GM12878 (cell line): ENCODE measurements around the gene SLU7. TPM values are rescaled to one million over a fixed set of nuclear protein-coding genes. Genes with fewer than 3 reads are reported as not detected.

Experiments
- BHLHE40 ChIP-seq, 2 experiments: fragments of 450-650 bp in 1 of 2; IDR thresholded peaks; 2 replicates each; pipeline ENCODE4 v1.6.1; 2011 to 2017; ENCODE audit warnings: low read depth in 2 of 2, borderline replicate concordance in 1 of 2, improper control_type of control experiment in 1 of 2, low read length in 1 of 2, mild to moderate bottlenecking in 1 of 2
- CBFB ChIP-seq: IDR thresholded peaks from 2 replicates; pipeline ENCODE4 v1.6.1; 2016; ENCODE audit warnings: antibody characterized with exemption, low read depth
- CHD4 ChIP-seq: fragments of 200-600 bp; sonication (generic); IDR thresholded peaks from 2 replicates; pipeline ENCODE4 v1.6.1; 2016; ENCODE audit warnings: mild to moderate bottlenecking
- CREB1 ChIP-seq: IDR thresholded peaks from 2 replicates; pipeline ENCODE4 v1.6.1; 2012; ENCODE audit warnings: low read depth, mild to moderate bottlenecking, inconsistent platforms
- MTA3 ChIP-seq: IDR thresholded peaks from 2 replicates; pipeline ENCODE4 v1.6.1; 2012; ENCODE audit warnings: low read length, inconsistent platforms, borderline replicate concordance
- PML ChIP-seq: IDR thresholded peaks from 2 replicates; pipeline ENCODE4 v1.6.1; 2012; ENCODE audit warnings: low read length, inconsistent platforms
- RUNX3 ChIP-seq: IDR thresholded peaks from 2 replicates; pipeline ENCODE4 v1.6.1; 2012; ENCODE audit warnings: low read length, inconsistent platforms
- SIN3A ChIP-seq: IDR thresholded peaks from 2 replicates; pipeline ENCODE4 v1.6.1; 2012; ENCODE audit warnings: low read depth, low read length, improper control_type of control experiment
- SMARCA5 ChIP-seq: fragments of 450-650 bp; IDR thresholded peaks from 2 replicates; pipeline ENCODE4 v1.6.1; 2017; ENCODE audit warnings: mild to moderate bottlenecking
- STAT3 ChIP-seq: IDR thresholded peaks from 2 replicates; pipeline ENCODE4 v1.6.1; 2011; ENCODE audit warnings: low read depth, low read length, improper control_type of control experiment
- ZZZ3 ChIP-seq: IDR thresholded peaks from 2 replicates; pipeline ENCODE4 v1.6.1; 2011; ENCODE audit warnings: low read depth; ENCODE audit not compliant: control insufficient read depth, insufficient read length
- polyA plus RNA-seq, 11 experiments: library from polyadenylated mRNA; depleted of rRNA in 4 of 11; unstranded in 6 of 11; stranded (reverse) in 5 of 11; fragments of >200 nt; fragmentation: Nextera tagmentation in 4 of 11; fragmentation: Illumina TruSeq in 1 of 11; extraction: Ambion mirVana in 4 of 11; extraction: Trizol in 1 of 11; gene quantifications; 1 replicate in 1 of 11; 2 replicates in 10 of 11; pipeline versions ENCODE4 v1.2.1 to v1.2.3, GENCODE V29; 2011 to 2016; ENCODE audit warnings: inconsistent platforms in 2 of 11, missing spikeins in 2 of 11, low read depth in 1 of 11
- total RNA-seq, 4 experiments: library from RNA; depleted of rRNA in 3 of 4; stranded (reverse); fragments of >200 nt in 3 of 4; fragmentation: Illumina TruSeq in 1 of 4; extraction: Trizol in 1 of 4; gene quantifications; 2 replicates each; pipeline versions ENCODE4 v1.2.1 to v1.2.3, GENCODE V29; 2013 to 2021
- TF ChIP-seq, protein P1 (sequence below): IDR thresholded peaks from 2 replicates; pipeline ENCODE4 v1.6.1; 2012; ENCODE audit warnings: low read depth, low read length, improper control_type of control experiment
- TF ChIP-seq, protein P2 (sequence below): IDR thresholded peaks from 2 replicates; pipeline ENCODE4 v1.6.1; 2011; ENCODE audit warnings: borderline replicate concordance, low read depth, mild to moderate bottlenecking, moderate library complexity, mixed read lengths, low read length; ENCODE audit not compliant: insufficient read depth; ENCODE audit errors: extremely low read length
- TF ChIP-seq, protein P3 (sequence below): fragments of 450-650 bp; IDR thresholded peaks from 2 replicates; pipeline ENCODE4 v1.6.1; 2017; ENCODE audit warnings: antibody characterized with exemption, mild to moderate bottlenecking, moderate library complexity
- TF ChIP-seq, protein P4 (sequence below): fragments of 450-650 bp; IDR thresholded peaks from 2 replicates; pipeline ENCODE4 v1.6.1; 2017; ENCODE audit warnings: mild to moderate bottlenecking, low read depth, inconsistent platforms; ENCODE audit not compliant: poor library complexity, severe bottlenecking
- TF ChIP-seq, protein P5 (sequence below): fragments of 150-350 bp; IDR thresholded peaks from 2 replicates; pipeline ENCODE4 v1.6.1; 2016; ENCODE audit warnings: low read depth, low read length
- TF ChIP-seq, protein P6 (sequence below): fragments of 450-650 bp; IDR thresholded peaks from 2 replicates; pipeline ENCODE4 v1.6.1; 2017; ENCODE audit warnings: low read depth, mild to moderate bottlenecking, moderate library complexity

SLU7 gene
- total and polyA plus RNA-seq, 10 of the 15 experiments (the other 5 are each of a cell fraction or from before 2014, with no cell fraction given), result 32.7 to 55.2 (median 46.6) TPM

DNA sequence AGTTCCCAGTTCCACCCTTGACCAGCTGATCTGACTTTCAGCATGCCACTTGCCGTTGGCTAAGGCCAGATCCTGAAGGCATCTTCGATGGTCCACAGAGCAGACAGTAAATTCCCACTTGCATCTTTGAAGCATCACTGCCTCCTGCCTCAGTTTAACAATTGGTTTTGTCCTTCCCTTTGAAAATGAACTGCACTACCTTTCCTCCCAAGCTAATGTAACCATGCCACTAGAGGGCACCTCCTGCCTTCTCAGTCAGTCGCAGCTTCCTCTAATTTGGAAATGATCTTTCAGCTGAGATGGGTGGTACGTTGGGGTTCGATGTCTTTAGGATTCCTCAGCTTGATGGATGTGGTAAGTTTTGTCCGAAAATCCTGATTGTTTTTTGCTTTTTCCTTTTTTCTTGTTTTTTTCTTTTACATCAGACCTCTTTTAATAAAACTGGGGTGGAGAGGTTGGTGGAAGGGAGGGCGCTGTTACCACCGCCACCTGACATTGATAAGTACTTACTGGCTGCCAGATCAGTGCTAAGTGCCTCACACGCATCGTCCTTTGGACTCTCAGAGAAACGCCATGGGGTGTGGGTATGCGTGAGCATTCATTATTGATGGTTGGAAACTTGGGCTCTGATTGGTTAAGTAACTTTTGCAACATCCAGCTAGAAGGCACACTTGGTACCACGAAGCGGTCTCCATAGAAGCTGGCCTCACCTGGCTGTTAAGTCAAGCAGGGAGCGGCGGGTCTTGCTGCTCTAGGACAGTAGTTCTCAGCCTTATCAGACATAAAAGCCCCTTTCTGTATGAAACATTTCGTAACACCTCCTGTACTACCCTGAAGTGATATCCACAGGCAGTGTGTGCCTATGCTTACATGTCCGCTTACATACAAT is 19.7 kb upstream of the SLU7 start (continued):
- TF ChIP-seq BHLHE40 (IDR thresholded peaks at IDR 0.05; ENCODE audit: borderline replicate concordance in 1 of 2, low read depth in 2 of 2, low read length in 1 of 2) (0 out of 4 replicates have a peak, but pooled peaks have one; percentile 3 to 45), CBFB (no peak), STAT3 (0 out of 2 replicates have a peak, but pooled peaks have one; percentile 40), CREB1 (no peak), ZZZ3 (no peak), CHD4 (no peak), PML (0 out of 2 replicates have a peak, but pooled peaks have one; percentile 35), RUNX3 (peak; percentile 32), SIN3A (peak; percentile 91), SMARCA5 (peak; percentile 70; the same call in 1 of the 2 replicates), MTA3 (no peak)
- TF ChIP-seq, protein P1, sequence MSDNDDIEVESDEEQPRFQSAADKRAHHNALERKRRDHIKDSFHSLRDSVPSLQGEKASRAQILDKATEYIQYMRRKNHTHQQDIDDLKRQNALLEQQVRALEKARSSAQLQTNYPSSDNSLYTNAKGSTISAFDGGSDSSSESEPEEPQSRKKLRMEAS, result no peak
- TF ChIP-seq, protein P2, sequence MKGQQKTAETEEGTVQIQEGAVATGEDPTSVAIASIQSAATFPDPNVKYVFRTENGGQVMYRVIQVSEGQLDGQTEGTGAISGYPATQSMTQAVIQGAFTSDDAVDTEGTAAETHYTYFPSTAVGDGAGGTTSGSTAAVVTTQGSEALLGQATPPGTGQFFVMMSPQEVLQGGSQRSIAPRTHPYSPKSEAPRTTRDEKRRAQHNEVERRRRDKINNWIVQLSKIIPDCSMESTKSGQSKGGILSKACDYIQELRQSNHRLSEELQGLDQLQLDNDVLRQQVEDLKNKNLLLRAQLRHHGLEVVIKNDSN, result no peak
- TF ChIP-seq, protein P3, sequence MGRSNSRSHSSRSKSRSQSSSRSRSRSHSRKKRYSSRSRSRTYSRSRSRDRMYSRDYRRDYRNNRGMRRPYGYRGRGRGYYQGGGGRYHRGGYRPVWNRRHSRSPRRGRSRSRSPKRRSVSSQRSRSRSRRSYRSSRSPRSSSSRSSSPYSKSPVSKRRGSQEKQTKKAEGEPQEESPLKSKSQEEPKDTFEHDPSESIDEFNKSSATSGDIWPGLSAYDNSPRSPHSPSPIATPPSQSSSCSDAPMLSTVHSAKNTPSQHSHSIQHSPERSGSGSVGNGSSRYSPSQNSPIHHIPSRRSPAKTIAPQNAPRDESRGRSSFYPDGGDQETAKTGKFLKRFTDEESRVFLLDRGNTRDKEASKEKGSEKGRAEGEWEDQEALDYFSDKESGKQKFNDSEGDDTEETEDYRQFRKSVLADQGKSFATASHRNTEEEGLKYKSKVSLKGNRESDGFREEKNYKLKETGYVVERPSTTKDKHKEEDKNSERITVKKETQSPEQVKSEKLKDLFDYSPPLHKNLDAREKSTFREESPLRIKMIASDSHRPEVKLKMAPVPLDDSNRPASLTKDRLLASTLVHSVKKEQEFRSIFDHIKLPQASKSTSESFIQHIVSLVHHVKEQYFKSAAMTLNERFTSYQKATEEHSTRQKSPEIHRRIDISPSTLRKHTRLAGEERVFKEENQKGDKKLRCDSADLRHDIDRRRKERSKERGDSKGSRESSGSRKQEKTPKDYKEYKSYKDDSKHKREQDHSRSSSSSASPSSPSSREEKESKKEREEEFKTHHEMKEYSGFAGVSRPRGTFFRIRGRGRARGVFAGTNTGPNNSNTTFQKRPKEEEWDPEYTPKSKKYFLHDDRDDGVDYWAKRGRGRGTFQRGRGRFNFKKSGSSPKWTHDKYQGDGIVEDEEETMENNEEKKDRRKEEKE, result no peak
- TF ChIP-seq, protein P4, sequence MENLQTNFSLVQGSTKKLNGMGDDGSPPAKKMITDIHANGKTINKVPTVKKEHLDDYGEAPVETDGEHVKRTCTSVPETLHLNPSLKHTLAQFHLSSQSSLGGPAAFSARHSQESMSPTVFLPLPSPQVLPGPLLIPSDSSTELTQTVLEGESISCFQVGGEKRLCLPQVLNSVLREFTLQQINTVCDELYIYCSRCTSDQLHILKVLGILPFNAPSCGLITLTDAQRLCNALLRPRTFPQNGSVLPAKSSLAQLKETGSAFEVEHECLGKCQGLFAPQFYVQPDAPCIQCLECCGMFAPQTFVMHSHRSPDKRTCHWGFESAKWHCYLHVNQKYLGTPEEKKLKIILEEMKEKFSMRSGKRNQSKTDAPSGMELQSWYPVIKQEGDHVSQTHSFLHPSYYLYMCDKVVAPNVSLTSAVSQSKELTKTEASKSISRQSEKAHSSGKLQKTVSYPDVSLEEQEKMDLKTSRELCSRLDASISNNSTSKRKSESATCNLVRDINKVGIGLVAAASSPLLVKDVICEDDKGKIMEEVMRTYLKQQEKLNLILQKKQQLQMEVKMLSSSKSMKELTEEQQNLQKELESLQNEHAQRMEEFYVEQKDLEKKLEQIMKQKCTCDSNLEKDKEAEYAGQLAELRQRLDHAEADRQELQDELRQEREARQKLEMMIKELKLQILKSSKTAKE, result peak; percentile 71
- TF ChIP-seq, protein P5, sequence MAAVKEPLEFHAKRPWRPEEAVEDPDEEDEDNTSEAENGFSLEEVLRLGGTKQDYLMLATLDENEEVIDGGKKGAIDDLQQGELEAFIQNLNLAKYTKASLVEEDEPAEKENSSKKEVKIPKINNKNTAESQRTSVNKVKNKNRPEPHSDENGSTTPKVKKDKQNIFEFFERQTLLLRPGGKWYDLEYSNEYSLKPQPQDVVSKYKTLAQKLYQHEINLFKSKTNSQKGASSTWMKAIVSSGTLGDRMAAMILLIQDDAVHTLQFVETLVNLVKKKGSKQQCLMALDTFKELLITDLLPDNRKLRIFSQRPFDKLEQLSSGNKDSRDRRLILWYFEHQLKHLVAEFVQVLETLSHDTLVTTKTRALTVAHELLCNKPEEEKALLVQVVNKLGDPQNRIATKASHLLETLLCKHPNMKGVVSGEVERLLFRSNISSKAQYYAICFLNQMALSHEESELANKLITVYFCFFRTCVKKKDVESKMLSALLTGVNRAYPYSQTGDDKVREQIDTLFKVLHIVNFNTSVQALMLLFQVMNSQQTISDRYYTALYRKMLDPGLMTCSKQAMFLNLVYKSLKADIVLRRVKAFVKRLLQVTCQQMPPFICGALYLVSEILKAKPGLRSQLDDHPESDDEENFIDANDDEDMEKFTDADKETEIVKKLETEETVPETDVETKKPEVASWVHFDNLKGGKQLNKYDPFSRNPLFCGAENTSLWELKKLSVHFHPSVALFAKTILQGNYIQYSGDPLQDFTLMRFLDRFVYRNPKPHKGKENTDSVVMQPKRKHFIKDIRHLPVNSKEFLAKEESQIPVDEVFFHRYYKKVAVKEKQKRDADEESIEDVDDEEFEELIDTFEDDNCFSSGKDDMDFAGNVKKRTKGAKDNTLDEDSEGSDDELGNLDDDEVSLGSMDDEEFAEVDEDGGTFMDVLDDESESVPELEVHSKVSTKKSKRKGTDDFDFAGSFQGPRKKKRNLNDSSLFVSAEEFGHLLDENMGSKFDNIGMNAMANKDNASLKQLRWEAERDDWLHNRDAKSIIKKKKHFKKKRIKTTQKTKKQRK, result no peak
- TF ChIP-seq, protein P6, sequence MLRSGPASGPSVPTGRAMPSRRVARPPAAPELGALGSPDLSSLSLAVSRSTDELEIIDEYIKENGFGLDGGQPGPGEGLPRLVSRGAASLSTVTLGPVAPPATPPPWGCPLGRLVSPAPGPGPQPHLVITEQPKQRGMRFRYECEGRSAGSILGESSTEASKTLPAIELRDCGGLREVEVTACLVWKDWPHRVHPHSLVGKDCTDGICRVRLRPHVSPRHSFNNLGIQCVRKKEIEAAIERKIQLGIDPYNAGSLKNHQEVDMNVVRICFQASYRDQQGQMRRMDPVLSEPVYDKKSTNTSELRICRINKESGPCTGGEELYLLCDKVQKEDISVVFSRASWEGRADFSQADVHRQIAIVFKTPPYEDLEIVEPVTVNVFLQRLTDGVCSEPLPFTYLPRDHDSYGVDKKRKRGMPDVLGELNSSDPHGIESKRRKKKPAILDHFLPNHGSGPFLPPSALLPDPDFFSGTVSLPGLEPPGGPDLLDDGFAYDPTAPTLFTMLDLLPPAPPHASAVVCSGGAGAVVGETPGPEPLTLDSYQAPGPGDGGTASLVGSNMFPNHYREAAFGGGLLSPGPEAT, result peak; percentile 68
